Ammon's horn (tissue), 1 donor: Measurements from ENCODE around the gene KRTAP26-1.

Source experiments
- DNase-seq: peaks from one replicate; pipeline ENCODE4 v3.0.0-alpha.2; 2016; ENCODE audit warnings: low spot score

Gene KRTAP26-1, protein sequence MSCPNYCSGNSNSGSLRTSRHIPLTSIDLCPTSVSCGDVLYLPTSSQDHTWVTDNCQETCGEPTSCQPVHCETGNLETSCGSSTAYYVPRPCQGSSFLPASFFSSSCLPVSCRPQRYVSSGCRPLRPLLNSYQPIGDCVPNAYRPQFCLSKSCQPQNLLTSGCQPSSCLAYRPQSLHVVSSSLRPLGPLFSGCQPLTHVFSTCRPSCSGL

DNA sequence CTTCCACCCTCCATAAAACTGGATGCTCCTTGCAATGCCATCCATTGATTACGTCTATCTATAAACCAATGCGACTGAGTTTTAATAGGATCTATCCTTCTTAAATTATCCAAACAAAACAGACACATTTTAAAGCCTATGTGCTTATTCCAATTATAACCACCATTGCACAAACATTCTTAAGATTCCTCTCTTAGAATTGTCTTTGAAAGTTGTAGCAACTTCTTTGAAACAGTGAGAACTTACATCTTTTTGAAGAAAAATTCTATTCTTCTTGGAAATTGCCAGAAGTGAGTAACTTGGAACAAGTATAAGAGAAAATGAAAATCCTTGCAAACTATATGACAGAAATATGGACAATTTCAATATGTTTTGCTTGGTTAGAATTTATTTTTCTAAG is at the start of gene KRTAP26-1:
Gene KRTAP26-1, minus strand, starts transcription at position 101 of the 400 bp plus-strand sequence. CDS start 280 bp downstream, outside the sequence.
- DNase-seq, result no peak

DNA sequence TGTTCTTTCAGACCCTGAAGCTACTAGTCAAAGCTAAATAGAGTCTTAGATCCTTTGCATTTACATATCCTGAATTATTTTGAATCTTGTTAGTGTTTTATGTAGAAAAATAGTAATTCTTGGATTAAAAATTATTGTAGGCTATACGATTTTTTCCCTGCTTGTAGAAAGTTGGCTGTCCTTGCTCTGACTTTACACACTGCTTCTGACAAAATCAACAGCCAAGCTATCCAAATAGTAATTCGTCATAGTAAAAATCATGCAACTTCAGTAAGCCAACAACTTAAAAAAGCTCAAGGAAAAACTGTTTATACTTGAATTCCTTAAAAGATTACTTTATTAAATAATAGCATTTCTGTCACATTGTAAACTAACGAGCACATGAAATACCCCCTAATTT is 35.8 kb upstream of the KRTAP26-1 start:
- DNase-seq, result no peak

DNA sequence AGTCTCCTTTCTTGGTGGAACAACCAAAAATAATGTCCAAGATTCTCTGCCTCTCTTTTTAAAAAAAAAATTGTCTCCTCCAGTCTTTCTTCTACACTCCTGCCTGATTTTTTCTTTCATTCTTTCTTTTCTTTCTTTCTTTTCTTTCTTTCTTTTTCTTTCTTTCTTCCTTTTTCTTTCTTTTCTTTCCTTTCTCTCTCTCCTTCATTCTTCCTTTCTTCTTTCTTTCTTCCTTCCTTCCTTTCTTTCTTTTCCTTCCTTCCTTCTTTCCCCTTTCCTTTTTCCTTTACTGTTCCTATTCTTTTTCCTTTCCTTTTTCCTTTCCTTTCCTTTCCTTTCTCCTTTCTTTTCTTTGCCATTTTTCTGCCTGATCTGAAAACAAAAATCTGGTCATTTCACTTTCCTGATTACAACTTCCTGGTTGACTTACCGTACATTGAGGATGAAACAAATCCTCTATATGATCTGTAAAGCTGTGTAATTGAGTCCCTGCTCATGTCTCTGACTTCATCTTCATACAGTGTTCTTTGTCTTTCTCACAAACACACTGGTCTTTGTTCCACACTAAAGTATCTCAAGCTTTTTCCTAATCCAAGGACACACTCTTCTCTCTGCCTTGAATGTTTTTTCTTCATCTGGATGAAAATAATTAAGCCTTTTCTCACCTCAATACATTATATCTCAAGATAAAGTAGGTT is 34.3 kb upstream of the KRTAP26-1 start:
- no peak for DNase-seq

DNA sequence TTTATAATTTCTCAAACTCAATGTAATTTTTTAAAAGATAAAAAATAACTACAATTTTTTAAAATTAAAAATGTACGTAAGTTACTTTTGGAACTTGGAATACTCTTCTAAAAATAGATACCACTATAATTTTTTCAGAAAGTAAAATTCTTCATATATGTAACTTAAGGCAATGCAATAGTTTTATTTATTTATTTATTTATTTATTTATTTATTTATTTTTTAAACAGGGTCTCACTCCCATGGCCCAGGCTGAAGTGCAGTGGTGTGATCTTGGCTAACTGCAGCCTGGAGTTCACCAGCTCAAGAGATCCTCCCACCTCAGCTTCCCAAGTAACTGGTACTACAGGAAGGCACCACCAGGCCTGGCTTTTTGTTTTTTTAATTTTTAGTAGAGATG is 31.4 kb upstream of the KRTAP26-1 start:
- DNase-seq, result no peak

DNA sequence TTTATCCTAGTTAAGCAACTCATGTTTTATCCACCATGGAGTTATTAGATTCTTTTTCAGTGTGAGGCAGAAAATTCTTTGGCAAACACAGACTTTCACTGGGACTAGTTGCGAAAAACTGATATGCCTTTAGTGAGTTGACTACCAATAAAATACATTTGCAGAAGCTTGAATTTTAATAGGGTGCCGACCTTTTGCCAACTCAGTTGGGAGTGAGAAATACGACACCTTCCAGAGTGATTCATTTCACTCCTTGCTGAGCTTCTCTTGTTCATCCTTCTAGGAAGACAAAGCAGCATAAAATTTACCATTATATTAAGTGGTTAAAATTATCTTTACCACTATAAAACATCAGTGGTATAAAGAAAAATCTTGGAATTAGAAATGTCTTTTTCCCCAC is 29.5 kb upstream of the KRTAP26-1 start:
- no peak for DNase-seq

DNA sequence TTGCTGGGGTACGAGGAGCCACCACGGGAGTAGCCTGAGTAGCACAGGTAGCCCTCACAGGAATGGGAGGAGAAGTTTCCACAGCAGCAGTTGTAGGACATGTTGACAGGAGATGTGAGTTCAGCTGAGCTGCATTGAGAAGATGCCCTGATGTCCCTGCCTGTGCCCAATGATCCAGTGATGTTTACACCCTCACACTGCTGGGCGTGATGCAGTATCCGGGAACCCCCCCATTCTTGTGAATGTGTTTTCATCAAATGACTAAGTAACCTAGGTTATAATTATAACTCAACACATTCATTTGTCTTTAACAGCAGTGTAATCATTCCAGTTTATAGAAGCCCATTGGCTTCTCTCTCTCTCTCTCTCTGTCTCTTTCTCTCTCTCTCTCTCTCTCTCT is 28.4 kb upstream of the KRTAP26-1 start, which contains the start of gene KRTAP23-1:
Gene KRTAP23-1, minus strand, starts transcription at position 101 of the 400 bp plus-strand sequence. Its CDS starts 0 bp downstream, at position 101.
- DNase-seq, result no peak

DNA sequence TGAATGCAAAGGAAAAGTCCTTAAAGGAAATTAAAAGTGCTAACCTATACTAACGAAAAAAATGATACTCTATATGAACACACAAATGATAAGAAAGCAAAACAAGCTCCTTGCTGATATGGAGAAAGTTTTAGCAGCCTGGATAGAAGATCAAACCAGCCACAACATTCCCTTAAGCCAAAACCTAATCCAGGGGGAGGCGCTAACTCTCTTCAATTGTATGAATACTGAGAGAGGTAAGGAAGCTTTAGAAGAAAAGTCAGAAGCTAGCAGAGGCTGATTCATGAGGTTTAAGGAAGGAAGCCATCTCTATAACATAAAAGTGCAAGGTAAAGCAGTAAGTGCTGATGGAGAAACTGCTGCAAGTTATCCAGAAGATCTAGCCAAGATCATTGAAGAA is 24.9 kb upstream of the KRTAP26-1 start:
- DNase-seq, result no peak

DNA sequence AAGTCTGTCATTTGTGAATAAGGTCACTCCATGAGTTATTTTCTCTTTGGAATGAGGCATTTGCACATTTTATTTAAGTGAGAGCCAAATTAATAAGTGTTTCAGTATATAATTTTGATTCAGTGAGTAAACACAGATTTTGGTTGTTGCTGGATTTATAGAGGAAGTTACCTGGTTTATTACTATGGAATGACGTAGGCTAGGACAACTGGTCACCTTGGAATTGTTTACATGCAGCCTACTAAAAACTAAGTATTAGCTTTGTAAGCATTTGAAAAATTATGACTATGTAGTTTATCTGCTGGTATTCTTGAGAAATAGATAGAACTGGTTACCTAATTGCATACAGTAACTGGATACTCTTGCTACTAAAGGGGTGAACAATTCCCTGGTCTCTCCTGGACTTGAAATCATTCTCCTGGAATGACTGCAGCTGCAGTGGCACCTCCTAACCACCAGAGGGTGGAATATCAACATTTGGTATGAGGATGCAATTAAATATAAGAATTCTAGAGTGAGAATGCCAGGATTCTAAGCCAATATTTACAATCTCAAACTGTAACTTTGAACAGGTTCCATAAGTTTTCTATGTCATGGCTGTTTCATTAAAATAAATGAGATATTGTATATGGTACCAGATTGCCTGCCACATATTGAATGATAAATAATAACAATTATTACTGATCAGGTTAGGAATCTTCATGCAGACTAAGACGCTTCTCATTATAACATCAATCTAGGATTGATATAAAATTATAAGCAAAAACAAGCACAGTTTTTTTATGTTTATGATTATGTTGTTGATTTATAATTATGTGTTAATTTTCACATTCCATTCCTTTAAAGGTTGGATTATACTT is 20.8 kb upstream of the KRTAP26-1 start:
- DNase-seq, result peak; percentile 23

DNA sequence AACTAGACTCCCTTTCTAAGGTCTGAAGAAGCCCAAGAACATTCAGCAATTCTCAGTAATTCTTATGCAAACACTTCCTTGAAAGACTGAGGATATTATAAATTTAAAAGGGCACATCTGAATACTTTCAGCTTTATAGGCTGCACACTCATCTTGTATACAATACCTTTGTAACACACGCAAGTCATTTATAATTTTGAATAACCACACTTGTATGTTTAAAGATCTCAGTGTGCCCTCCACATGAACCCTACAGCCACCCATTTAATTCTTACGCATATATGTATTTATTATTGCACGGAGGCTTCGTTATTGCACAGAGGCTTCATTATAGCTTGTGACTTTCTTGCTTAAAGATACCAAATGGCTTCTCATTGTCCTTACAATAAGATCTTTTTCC is 18.6 kb upstream of the KRTAP26-1 start:
- no peak for DNase-seq

DNA sequence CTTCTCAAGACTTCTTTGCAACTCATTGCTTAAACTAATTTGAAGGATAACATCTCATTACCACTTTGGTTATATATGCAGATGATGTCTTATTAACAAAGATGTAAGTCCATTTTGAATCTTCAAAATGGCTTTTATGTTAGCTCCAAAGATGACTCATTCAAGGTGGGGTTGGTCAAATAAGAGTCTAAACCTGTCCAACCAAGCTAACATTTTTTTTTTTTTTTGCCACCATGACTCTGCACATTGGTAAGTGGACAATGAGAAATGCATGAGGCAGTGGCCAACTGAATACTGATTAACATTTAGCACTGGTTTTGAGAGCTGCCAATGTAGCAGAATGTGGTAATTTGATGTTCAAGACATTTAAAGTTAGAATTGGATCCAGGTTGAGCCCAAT is 17.7 kb upstream of the KRTAP26-1 start:
- no peak for DNase-seq

DNA sequence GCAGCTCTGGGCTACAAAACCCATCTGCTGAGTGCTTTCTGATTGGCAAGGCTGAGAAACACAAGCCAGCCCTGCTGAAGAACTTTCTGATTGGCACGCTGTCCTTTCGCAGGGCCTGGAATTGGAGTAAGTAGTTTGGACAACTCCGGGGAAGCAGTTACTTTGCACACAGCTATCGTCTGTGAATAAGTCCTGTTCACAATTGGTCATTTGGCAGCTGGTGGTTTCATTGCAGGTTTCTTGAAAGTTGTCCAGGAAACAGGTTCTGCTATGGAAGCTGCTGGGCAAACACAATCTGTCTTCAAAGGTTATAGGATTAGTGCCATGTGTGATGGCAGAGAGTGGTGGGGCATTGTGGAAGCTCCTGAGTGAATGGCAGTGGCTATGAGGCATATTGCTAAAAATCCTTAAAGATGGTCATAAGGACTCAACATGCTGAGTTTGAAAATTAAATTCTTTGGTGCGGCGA is 17.2 kb upstream of the KRTAP26-1 start, which contains the start of gene KRTAP27-1:
Gene KRTAP27-1, minus strand, starts transcription at position 419 of the 469 bp plus-strand sequence. Its CDS starts 26 bp downstream, at position 393.
- no peak for DNase-seq

DNA sequence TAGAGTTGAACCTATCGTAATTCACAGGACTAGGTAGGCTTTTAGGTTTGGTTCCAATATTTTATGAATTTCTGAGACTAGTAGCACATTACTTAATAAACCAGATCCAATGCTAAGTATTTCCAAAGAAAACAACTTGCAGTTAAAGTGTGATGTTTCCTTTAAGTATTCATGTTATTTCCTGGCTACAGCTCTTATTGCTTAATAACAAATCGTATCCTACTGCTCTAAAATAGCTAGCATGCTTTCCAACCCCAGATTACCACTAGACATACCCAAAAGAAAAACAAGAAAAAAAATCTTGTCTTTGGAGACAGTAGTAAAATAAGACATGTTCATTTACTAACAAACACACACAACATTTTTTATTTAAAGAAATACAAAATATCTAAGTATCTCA is 16.5 kb upstream of the KRTAP26-1 start:
- no peak for DNase-seq

DNA sequence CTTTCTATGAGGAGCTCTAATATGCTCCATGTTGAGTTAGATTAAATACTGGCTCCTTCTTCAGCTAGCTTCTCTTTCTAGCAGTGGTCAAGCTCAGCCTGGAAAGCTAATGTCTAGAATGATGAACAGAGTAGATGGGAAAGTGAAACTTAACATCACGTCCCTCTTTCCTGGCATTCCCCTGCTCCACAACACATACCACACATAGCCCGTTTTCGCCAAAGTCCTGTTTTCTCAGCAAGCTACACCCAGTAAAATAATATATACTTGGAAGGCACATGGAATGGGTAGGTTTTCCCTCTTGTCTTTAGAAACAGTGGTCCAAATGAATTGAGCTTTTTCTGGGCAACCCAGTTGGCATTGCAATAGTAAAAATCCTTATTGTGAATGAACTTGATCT is 13.6 kb upstream of the KRTAP26-1 start:
- DNase-seq, result no peak

DNA sequence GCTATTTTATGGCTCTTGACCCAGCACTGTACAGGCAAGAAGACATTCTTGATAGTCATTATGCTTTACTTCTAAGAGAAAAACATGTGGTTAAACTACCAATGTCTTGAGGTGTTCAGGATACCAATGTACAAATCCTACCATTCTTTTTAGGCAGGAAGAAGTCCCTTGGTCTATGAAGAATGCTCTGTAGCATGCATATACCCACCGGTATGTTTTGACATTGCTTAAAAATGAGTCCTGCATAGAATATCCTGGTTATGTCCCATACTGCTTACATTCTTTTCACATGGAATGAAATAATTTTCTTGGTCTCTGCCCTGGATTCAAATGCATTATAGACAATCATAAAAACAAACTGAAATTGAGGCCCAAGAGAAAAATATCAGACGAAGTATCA is 12.6 kb upstream of the KRTAP26-1 start:
- DNase-seq, result no peak

DNA sequence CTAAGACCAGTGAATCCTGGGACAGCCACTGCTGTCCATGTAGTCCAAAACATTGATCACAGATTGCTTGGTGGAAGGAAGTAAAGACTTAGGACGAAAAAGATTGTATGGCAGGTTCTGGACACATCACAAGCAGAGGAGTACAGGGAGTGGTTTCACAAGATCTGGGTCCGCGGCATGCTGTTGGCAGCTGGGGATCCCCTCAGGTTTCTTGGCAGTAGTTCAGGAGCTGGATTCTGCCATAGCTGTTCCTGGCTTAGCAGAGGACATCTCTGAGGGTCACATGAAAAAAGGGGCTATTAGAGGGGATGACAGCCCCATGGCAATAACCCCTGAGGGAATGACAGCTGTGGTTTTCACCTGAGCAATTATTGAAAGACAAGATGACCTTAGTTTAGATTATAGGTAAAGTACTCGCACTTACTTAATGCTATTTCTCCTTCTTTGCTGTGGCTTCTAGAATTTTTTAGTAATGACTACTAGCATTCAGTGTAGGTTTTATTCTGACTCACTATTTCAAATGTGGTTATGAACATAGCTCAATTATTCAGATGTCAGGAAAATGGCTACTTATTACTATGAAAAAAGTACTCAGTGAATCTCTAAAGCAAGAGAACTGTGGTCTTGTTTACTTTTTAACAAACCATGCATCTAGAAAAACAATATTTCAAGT is 9.2 kb upstream of the KRTAP26-1 start:
- no peak for DNase-seq

DNA sequence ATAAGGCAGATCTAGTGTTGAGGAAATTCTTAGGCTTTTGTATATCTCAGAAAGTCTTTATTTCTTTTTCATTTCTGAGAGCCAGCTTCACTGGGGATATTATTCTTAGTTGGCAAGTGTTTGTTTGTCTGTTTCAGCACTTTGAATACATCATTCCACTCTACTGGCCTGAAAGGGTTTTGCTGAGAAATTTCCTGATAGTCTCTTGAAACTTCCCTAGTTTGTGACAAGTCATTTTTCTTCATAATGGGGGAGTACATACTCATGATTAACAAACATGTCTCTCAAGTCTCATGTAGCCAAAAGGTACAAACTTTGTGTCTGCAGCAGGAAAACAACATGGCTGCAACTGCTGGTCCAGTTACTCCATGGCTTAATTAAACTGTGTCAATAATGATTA is 6.3 kb upstream of the KRTAP26-1 start:
- DNase-seq, result no peak

DNA sequence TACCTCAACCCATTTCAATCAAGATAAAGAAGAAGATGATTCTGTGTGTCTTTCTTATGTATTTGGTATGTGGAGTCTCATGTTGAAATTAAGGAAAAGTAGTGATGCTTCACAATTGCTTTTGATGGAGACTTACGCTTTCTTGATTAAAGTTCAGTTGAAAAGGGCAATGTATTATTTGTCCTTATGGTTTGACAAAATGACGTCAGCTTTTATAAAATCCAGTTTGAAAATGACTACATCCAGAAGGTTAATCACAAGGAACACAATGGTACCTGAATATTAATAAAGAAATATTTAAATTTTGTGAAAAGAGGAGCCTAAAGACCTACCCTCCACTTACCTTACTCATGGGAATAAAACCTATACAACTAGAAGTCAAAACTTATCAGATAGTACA is 4.4 kb downstream of the KRTAP26-1 start:
- DNase-seq, result no peak

DNA sequence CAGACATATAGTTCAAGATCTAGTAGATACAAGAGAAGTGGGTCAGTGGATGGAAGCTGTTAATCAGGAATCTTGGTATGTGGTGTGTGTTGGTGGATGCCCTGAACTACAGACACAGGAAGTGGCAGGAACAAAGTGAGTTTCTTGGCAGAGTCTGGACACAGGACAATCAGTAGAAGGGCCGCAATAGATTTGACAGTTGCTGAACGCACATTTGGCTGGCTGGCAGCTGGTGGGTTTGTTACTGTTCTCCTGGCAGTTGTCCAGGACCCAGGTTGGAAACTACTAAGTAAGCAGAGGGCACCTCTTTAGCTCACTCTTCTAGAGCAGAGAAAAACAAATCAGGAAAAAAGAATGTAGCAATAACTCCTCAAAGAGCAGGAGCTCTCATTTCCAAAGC is 13.2 kb downstream of the KRTAP26-1 start:
- DNase-seq, result no peak

DNA sequence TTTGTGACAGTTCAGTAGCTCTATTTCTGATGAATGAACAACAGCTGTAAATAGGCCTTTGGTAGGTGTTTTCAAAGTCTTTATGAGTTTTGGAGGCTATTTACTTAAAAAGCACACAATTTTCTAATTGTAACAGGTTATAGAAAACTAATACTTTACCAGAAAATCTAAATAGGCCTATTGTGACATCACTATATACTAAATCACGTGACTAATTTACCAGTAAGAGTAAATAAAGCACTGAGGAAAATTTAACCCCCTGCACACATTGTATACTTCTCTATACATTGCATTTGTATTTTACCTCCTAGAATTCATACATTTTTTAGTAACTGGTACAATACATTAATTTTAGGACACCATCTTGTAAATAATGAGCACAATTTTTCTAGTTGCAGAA is 15.0 kb downstream of the KRTAP26-1 start:
- no peak for DNase-seq

DNA sequence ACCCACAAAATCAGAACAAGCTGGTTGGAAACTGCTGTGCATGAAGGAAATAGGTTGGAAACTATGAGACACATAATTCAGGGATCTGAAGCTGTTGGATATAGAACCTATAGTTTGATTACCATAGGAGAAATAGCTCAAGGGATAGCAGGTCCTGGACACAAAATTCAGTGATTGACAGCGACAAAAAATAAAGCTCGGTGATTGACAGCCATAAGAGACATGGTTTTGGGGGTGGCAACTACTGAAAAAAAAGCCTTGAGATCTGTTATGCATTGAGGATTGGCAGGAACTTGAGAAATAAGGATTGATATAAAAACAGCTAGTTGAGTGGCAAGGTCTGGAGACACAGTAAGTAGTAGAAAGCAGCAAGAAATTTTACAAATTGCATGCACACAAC is 30.9 kb downstream of the KRTAP26-1 start, which contains the start of gene KRTAP25-1:
Gene KRTAP25-1, minus strand, starts transcription at position 300 of the 400 bp plus-strand sequence. Its CDS starts 24 bp downstream, at position 276.
- no peak for DNase-seq

DNA sequence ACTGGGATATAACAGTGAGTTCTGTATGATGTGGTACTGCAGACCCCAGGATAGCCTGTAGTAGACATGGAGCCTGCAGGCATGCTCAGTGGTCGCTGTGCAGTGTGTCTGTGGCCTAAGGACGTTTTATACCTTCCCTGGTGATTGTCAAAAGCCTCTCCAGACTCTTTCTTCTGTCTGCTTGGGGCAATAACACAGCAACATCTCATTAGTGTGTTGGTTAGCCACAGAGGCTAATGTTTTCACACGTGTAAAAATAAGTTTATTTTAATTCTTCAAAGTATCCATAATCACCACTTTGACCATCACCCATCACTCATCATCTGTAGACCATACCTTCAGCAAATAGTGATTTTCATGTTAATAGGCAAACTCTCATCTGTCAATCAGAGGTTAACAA is 37.3 kb downstream of the KRTAP26-1 start, which contains the start of gene KRTAP24-1:
Gene KRTAP24-1, minus strand, starts transcription at position 101 of the 400 bp plus-strand sequence. Its CDS starts 18 bp downstream, at position 83.
- DNase-seq, result no peak

DNA sequence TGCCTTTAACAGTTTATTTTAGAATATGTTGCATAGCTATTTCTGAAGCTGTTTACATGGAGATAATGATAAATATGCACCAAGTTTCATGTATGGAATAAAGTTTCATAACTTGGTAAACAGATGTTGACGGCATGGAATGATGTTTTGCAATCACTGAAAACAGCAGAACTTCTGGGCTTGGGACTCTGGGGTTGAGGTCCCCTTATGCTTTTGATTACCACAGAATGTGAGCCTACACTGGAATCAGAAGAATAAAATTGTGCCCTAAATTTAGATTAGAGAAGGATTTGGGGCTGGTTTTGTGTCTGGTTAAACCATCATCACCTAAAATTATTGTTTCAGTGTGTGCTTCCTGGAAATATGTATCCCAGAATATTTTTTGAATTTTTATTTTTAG is 48.5 kb downstream of the KRTAP26-1 start:
- no peak for DNase-seq
